RWPE1 (cell line): Measurements from ENCODE around the gene TRPM1.

Experiments used
- CTCF ChIA-PET: fragments of 350-600 bp; sonication (Branson Sonifier 250); formaldehyde crosslinking; extraction: SDS; loops from one replicate; lab custom pipeline; 2021; lab: Yijun Ruan, JAX
- POLR2A ChIA-PET: fragments of 400-600 bp; formaldehyde crosslinking; extraction: SDS; loops from one replicate; lab custom pipeline; 2020; ENCODE audit warnings: antibody characterized with exemption; ENCODE audit not compliant: low non-redundant PET; lab: Yijun Ruan, JAX
- DNase-seq: peaks from one replicate; pipeline ENCODE4 v3.0.0; 2012; ENCODE audit warnings: low spot score
- H3K27ac ChIP-seq: fragments of 450-650 bp; 2 replicates; pipeline ENCODE4 v1.5.1; 2017
- CTCF ChIP-seq: fragments of 450-650 bp; conservative IDR thresholded peaks from 2 replicates; pipeline ENCODE4 v1.5.1; 2017; ENCODE audit warnings: low read depth, mild to moderate bottlenecking

The TRPM1 gene

DNA sequence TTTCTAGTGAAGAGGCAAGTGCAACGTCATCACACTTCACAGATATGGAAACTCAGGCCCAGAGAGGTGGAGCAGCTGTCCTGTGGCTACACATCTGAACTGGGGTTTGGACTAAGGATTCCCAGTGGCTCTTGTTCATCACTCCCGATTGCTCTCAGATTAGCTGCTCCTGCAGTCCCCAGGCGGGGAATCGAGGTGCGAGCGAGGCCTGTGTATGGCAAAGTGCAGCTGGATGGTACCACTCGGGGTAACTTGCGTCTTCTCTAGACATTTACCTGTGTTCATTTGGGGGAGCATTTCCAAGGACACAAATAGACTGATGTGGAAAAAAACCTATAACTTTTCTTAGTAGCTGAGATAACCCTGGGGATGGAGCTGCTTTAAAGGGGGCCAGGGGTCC, 45.9 kb upstream of the TRPM1 start:
- ChIA-PET POLR2A (no interaction called here), CTCF (interaction anchor here (0.5 to 0.7 kb wide), 2 partner anchors 14 to 51 kb away, joined by 3 to 9 read pairs; no protein-coding TSS in a partner anchor)
- H3K27ac ChIP-seq = no peak overlapping the region
- no peak for TF ChIP-seq CTCF
- DNase-seq = no peak

GRCh38 chr15:31145271-31145911, 43.9 kb upstream of the TRPM1 start:
- CTCF ChIA-PET = interaction anchor here (0.6 to 0.9 kb wide), 2 partner anchors 18 to 391 kb away, joined by 3 read pairs; no protein-coding TSS in a partner anchor
- DNase-seq = no peak
- no peak overlapping the region for H3K27ac ChIP-seq
- TF ChIP-seq CTCF = no peak
- POLR2A ChIA-PET = no interaction called here

GRCh38 chr15:31141792-31142191, 40.3 kb upstream of the TRPM1 start:
- DNase-seq = no peak
- TF ChIP-seq CTCF = no peak
- no peak overlapping the region for H3K27ac ChIP-seq
- POLR2A ChIA-PET = no interaction called here
- CTCF ChIA-PET = no interaction called here

DNA sequence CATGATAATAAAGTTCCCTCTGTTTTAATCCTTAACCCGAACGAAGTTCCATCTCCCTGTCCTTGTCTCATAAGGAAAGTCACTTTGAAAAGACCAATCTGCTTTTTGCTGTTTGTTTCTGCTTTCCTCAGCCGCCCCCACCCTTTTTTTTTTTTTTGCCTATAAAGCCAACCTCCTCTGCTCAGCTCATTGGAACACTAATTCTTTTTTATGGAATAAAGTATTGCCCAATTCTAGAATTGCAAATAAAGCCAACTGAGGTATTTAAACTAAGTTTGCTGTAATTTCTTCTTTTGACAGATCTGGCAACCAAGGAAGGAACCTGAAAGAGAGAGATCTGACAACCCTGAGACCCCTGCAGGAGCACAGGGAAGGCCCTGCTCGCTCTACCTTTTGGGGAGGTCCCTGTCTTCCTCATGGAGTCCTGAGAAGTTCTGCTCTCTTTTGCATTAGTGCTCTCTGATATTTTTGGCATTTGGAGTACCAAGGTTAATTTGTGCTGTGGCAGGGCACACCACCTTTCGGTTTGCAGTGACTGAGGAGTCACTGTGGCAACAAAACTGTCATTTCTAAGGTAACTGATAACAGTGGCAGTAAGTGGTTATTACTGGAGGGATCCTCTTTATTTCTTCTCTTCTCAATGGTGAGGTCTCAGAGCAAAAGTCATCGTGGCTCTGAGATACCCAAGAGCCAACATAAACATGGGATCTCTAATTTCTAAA, 35.2 kb upstream of the TRPM1 start:
- no peak for DNase-seq
- no peak for TF ChIP-seq CTCF
- no peak overlapping the region for H3K27ac ChIP-seq
- ChIA-PET POLR2A (no interaction called here), CTCF (interaction anchor here (1.6 kb wide), 1 partner anchor 8 kb away, joined by 6 read pairs; no protein-coding TSS in a partner anchor)

GRCh38 chr15:31136016-31136415, 34.5 kb upstream of the TRPM1 start:
- CTCF ChIA-PET = no interaction called here
- no peak for DNase-seq
- no peak overlapping the region for H3K27ac ChIP-seq

GRCh38 chr15:31135523-31135922, 34.0 kb upstream of the TRPM1 start:
- ChIA-PET CTCF (no interaction called here), POLR2A (no interaction called here)
- DNase-seq = no peak
- H3K27ac ChIP-seq = no peak overlapping the region
- TF ChIP-seq CTCF = no peak

More at GRCh38 chr15:31136016-31136415, 34.5 kb upstream of the TRPM1 start:
- POLR2A ChIA-PET = no interaction called here
- TF ChIP-seq CTCF = no peak
